IPS-NIHi7 (cell line): Measurements from ENCODE around the gene PCDHGA5.
"Not testable (repeated sequence)": the region's sequence is repeated elsewhere in the genome, so short reads cannot be mapped to it uniquely, and the experiment has no call there.

Experiments
- DNase-seq: peaks from one replicate; pipeline ENCODE4 v3.0.0; 2012; ENCODE audit warnings: mixed read lengths; ENCODE audit errors: extremely low spot score

Gene PCDHGA5

GRCh38 chr5:141387557-141388311 lies 23.8 kb downstream of the PCDHGA5 start, which contains the start of gene PCDHGB4:
Gene PCDHGB4, plus strand, starts transcription at chr5:141387698. Its CDS starts 187 bp downstream, at chr5:141387885.
- DNase-seq: peak; percentile 58

GRCh38 chr5:141388661-141389060 lies 24.7 kb downstream of the PCDHGA5 start:
- DNase-seq: no peak

- DNase-seq: no peak
These were observed 25.4 kb downstream of the PCDHGA5 start for GRCh38 chr5:141389153-141390042.

- no peak for DNase-seq
These were observed 28.7 kb downstream of the PCDHGA5 start, which contains the start of gene PCDHGA8 for GRCh38 chr5:141392429-141393198. Gene PCDHGA8, plus strand, starts transcription at chr5:141392633. Its CDS starts 181 bp downstream, at chr5:141392814.

GRCh38 chr5:141393267-141393666 lies 29.3 kb downstream of the PCDHGA5 start:
- DNase-seq: no peak

- not testable (repeated sequence) for DNase-seq
These were observed 30.6 kb downstream of the PCDHGA5 start for GRCh38 chr5:141394401-141395187.

- DNase-seq: not testable (repeated sequence)
These were observed 34.0 kb downstream of the PCDHGA5 start, which contains the start of gene PCDHGB5 for GRCh38 chr5:141397756-141398551. Gene PCDHGB5, plus strand, starts transcription at chr5:141397947. Its CDS starts 181 bp downstream, at chr5:141398128.

GRCh38 chr5:141398608-141399007 lies 34.6 kb downstream of the PCDHGA5 start:
- no peak for DNase-seq

- DNase-seq: no peak
These were observed 35.7 kb downstream of the PCDHGA5 start for GRCh38 chr5:141399555-141400258.

GRCh38 chr5:141402553-141403243 lies 38.7 kb downstream of the PCDHGA5 start, which contains the start of gene PCDHGA9:
Gene PCDHGA9, plus strand, starts transcription at chr5:141402778. Its CDS starts 175 bp downstream, at chr5:141402953.
- peak; percentile 17 for DNase-seq

GRCh38 chr5:141403387-141403786 lies 39.4 kb downstream of the PCDHGA5 start:
- no peak for DNase-seq

- DNase-seq: peak; percentile 82
These were observed 44.0 kb downstream of the PCDHGA5 start, which contains the start of gene PCDHGB6 for GRCh38 chr5:141407790-141408505. Gene PCDHGB6, plus strand, starts transcription at chr5:141408021. Its CDS starts 182 bp downstream, at chr5:141408203.

- DNase-seq: no peak
These were observed 45.8 kb downstream of the PCDHGA5 start for GRCh38 chr5:141409598-141410306.

GRCh38 chr5:141411575-141411974 lies 47.6 kb downstream of the PCDHGA5 start:
- no peak for DNase-seq

GRCh38 chr5:141412854-141413539 lies 49.0 kb downstream of the PCDHGA5 start, which contains the start of gene PCDHGA10:
Gene PCDHGA10, plus strand, starts transcription at chr5:141412987. Its CDS starts 189 bp downstream, at chr5:141413176.
- peak; percentile 51 for DNase-seq

GRCh38 chr5:141413540-141414069 lies 49.6 kb downstream of the PCDHGA5 start:
- DNase-seq: no peak
